Peyer's patch (tissue), 4 donors: ENCODE measurements around the gene RSPO1. TPM values are rescaled to one million over a fixed set of nuclear protein-coding genes. Genes with fewer than 3 reads are reported as not detected.
A peak's percentile ranks its signal among the peaks of the same experiment; 100 is the strongest.
"Not testable (repeated sequence)": the region's sequence is repeated elsewhere in the genome, so short reads cannot be mapped to it uniquely, and the experiment has no call there.

Experiments
- DNase-seq, 3 donors: peaks; one replicate each; pipeline ENCODE4 v3.0.0-alpha.2; 2017 to 2019
- H3K27ac ChIP-seq, 4 donors: fragments of 200-600 bp; sonication (generic); one replicate each; pipeline ENCODE4 v1.5.1; 2016 to 2019
- H3K27me3 ChIP-seq, 2 donors: fragments of 200-600 bp; sonication (generic); one replicate each; pipeline ENCODE4 v1.5.1; 2019
- H3K36me3 ChIP-seq, 3 donors: fragments of 200-600 bp; sonication (generic); one replicate each; pipeline ENCODE4 v1.5.1; 2016 to 2019
- H3K4me1 ChIP-seq, 4 donors: fragments of 200-600 bp; sonication (generic); one replicate each; pipeline ENCODE4 v1.5.1; 2016 to 2019
- H3K4me3 ChIP-seq, 4 donors: fragments of 200-600 bp; sonication (generic); 1 replicate in 3 of 4; 2 replicates in 1 of 4; pipeline ENCODE4 v1.5.1; 2016 to 2019; ENCODE audit warnings: mild to moderate bottlenecking in 1 of 4
- H3K9me3 ChIP-seq, 4 donors: fragments of 200-600 bp; sonication (generic); one replicate each; pipeline ENCODE4 v1.5.1; 2016 to 2019; ENCODE audit warnings: mild to moderate bottlenecking in 1 of 4
- POLR2A ChIP-seq, 2 donors: fragments of 450-650 bp; IDR thresholded peaks; one replicate each; pipeline ENCODE4 v1.5.1; 2017; ENCODE audit warnings: antibody characterized with exemption in 2 of 2, mild to moderate bottlenecking in 2 of 2, moderate library complexity in 2 of 2
- total RNA-seq, 4 donors: library from RNA; depleted of rRNA; stranded (reverse); fragments of >200 nt; gene quantifications; one replicate each; pipeline ENCODE4 v1.1.0, GENCODE V29; 2016
- TF ChIP-seq, protein P1 (sequence below), 6 experiments: fragments of 450-650 bp in 4 of 6; fragments of 200-600 bp in 2 of 6; sonication (generic) in 1 of 6; IDR thresholded peaks; one replicate each; pipeline ENCODE4 v1.5.1; 2017 to 2019; ENCODE audit warnings: antibody characterized with exemption in 6 of 6, mild to moderate bottlenecking in 3 of 6, moderate library complexity in 1 of 6

The RSPO1 gene
- total RNA-seq, 4 donors from 2014 or later = 0.35 to 2.5 (median 1.4) TPM

GRCh38 chr1:37596182-37596667, 38.5 kb downstream of the RSPO1 start:
- TF ChIP-seq, protein P1, sequence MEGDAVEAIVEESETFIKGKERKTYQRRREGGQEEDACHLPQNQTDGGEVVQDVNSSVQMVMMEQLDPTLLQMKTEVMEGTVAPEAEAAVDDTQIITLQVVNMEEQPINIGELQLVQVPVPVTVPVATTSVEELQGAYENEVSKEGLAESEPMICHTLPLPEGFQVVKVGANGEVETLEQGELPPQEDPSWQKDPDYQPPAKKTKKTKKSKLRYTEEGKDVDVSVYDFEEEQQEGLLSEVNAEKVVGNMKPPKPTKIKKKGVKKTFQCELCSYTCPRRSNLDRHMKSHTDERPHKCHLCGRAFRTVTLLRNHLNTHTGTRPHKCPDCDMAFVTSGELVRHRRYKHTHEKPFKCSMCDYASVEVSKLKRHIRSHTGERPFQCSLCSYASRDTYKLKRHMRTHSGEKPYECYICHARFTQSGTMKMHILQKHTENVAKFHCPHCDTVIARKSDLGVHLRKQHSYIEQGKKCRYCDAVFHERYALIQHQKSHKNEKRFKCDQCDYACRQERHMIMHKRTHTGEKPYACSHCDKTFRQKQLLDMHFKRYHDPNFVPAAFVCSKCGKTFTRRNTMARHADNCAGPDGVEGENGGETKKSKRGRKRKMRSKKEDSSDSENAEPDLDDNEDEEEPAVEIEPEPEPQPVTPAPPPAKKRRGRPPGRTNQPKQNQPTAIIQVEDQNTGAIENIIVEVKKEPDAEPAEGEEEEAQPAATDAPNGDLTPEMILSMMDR (IDR thresholded peaks at IDR 0.05) = no peak
- no peak for TF ChIP-seq POLR2A (IDR thresholded peaks at IDR 0.05)
- H3K4me3 ChIP-seq = peak overlapping the region; percentile 56 to 83 (median 68)
- DNase-seq = no peak

DNA sequence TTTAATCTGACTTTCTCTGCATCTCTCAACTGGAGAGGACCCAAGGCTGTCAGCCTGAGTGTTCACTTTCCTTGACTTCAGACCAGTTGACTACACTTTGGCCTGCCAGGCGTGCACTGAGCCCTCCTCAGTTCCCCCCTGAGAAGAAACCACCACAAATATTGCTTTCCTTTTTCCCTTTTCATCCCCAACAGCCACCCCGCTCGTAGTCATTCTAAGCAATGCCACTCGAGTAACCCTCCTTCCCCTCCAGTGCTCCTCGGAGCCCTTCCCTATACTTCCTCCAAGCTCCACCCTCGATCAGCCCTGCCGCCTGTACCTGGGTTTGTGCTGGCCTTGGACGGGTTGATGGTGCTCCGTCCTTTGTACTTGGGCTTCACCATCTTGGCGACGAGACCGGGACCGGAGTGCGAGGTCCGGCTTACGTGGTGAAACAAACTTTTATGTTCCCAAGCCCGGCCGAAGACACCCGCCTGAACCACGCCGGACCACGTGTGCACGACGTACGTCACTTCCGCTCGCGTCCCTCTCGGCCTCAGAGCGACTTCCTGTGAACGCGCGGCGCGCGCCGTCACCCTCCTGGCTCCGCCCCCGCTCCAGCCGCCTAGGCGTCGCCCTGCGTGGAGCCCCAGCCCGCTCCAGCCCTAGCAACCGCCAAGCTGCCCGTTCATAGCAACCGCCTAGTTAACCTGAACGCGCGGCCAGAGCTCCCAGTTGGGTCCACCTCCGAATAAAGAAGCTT, 39.1 kb downstream of the RSPO1 start, which contains the start of gene GNL2:
TSS of gene GNL2 (minus strand) at position 498 of the 742 bp plus-strand sequence. CDS start at position 383, 115 bp downstream.
- peak; percentile 97 to 99 (median 99) for DNase-seq
- H3K27ac ChIP-seq = peak within 1 kb of the TSS; percentile 66 to 87 (median 82)
- TF ChIP-seq, protein P1 (IDR thresholded peaks at IDR 0.05) = no peak
- peak; percentile 68 to 85 for TF ChIP-seq POLR2A (IDR thresholded peaks at IDR 0.05)
- H3K9me3 ChIP-seq = no peaks in the 10 kb centered on the region
- H3K4me3 ChIP-seq = peak within 1 kb of the TSS; percentile 56 to 83 (median 68)
- H3K36me3 ChIP-seq = peaks cover 0 to 30% (median 0%) of the 10 kb centered on the region in 3 donors
- peaks cover 0 to 14% (median 0%) of the 10 kb centered on the region in 4 donors for H3K4me1 ChIP-seq
- no peaks in the 10 kb centered on the region for H3K27me3 ChIP-seq

More at GRCh38 chr1:37596182-37596667, 38.5 kb downstream of the RSPO1 start:
- H3K27ac ChIP-seq = peak overlapping the region; percentile 66 to 87 (median 82)
- no peaks in the 10 kb centered on the region for H3K9me3 ChIP-seq
- peaks cover 0 to 14% (median 0%) of the 10 kb centered on the region in 4 donors for H3K4me1 ChIP-seq
- H3K27me3 ChIP-seq = no peaks in the 10 kb centered on the region
- peaks cover 0 to 24% (median 0%) of the 10 kb centered on the region in 3 donors for H3K36me3 ChIP-seq

DNA sequence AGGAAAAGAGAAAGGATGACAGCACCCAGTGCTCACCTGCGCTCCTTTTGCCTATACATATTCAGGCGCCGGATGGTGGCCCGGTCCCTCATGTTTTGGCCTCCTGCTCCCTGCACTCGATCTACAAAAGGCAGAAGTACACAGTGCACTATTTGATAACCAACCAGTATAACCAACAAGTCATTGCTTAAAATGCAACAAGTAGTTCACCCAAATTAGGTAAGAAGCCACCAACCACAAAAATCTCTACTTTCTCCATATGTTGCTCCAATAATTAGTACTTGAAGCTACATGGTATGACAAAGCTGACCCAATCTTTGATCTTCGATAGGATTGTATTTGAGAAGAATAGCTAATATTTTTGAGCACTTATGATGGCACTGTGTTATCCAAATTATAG, 41.0 kb downstream of the RSPO1 start:
- TF ChIP-seq, protein P1 (IDR thresholded peaks at IDR 0.05) = no peak
- TF ChIP-seq POLR2A (IDR thresholded peaks at IDR 0.05) = no peak
- peaks cover 0 to 48% (median 0%) of the 10 kb centered on the region in 3 donors for H3K36me3 ChIP-seq
- no peak overlapping the region for H3K4me3 ChIP-seq
- peaks cover 0 to 14% (median 0%) of the 10 kb centered on the region in 4 donors for H3K4me1 ChIP-seq
- no peaks in the 10 kb centered on the region for H3K27me3 ChIP-seq
- H3K9me3 ChIP-seq = no peaks in the 10 kb centered on the region
- H3K27ac ChIP-seq = no peak overlapping the region
- DNase-seq = no peak

DNA sequence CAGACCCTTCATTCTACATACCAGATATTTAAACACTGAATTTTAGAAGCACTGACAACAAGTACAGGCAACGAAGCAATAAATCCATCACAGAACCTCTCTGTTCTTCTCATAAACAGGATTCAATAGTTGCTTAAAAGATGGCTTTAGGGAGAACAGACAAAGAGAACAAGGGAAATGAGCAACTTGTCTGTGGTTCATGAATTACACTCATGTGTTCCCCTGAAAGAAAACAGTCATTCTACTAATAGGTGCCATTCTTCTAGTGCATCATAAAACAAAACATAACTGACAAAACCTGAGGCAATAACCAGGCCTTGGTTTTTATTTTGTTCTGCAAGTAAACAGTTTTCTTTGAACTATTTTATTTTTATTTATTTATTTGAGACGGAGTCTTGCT, 45.8 kb downstream of the RSPO1 start:
- Histone ChIP-seq H3K9me3 (no peaks in the 10 kb centered on the region), H3K27ac (no peak overlapping the region), H3K4me3 (no peak overlapping the region), H3K4me1 (peaks cover 0 to 4% (median 0%) of the 10 kb centered on the region in 4 donors), H3K27me3 (no peaks in the 10 kb centered on the region), H3K36me3 (peaks cover 0 to 91% (median 0%) of the 10 kb centered on the region in 3 donors)
- no peak for DNase-seq
- TF ChIP-seq, protein P1 (IDR thresholded peaks at IDR 0.05) = no peak
- no peak for TF ChIP-seq POLR2A (IDR thresholded peaks at IDR 0.05)

GRCh38 chr1:37584544-37584943, 50.1 kb downstream of the RSPO1 start:
- DNase-seq, H3K4me1 ChIP-seq, H3K27ac ChIP-seq, H3K9me3 ChIP-seq, H3K4me3 ChIP-seq, H3K27me3 ChIP-seq: not testable (repeated sequence)
- peaks cover 0 to 94% (median 0%) of the 10 kb centered on the region in 3 donors for H3K36me3 ChIP-seq

GRCh38 chr1:37575692-37576091, 59.0 kb downstream of the RSPO1 start:
- no peak for DNase-seq
- H3K36me3 ChIP-seq = peaks cover 0 to 97% (median 0%) of the 10 kb centered on the region in 3 donors
- H3K4me1 ChIP-seq = no peaks in the 10 kb centered on the region
- no peak for TF ChIP-seq POLR2A (IDR thresholded peaks at IDR 0.05)
- TF ChIP-seq, protein P1 (IDR thresholded peaks at IDR 0.05) = no peak
- H3K27me3 ChIP-seq = no peaks in the 10 kb centered on the region
- no peak overlapping the region for H3K4me3 ChIP-seq
- H3K9me3 ChIP-seq = no peaks in the 10 kb centered on the region
- peak overlapping the region in 1 of 4 donors; percentile 63 for H3K27ac ChIP-seq
